ENCODE data around the gene COMMD1. TPM values are rescaled to one million over a fixed set of nuclear protein-coding genes. Genes with fewer than 3 reads are reported as not detected.

The COMMD1 gene
- total and polyA plus RNA-seq, 2 donors (not counting 3 experiments of a cell fraction or from before 2014, with no cell fraction given), result 39.5 to 57.1 TPM

DNA sequence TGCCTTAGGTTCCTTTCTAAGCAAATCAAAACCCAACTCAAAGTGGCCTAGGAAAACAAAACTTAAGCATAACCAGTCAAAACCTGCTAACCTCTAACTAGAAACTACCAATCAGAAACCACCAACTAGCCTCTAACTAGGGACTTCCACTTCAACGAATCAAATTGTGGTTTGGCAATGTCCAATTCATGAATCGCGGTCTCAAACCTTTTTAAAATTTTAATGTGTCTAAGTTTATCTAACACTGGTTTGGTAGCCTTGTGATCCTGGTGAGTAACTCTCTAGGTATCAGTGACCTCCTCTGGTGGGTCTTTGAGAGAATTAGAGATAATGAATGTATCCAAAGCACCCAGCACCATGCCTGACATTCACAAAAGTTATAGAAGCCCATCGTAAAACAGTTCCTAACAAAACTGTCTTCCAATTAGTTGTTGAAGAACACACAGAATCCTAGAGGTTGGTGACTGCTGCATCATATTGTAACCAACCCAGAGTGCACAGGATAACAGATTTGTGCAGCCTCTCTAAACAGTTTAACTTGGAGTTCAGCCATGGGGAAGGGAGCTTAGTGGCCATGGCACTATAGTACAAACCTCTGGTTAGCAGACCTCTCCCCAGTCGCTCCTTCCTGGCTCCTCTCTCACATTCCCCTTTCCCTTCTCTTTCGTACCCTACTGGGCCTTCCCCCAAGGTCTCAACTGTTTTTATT, 245.3 kb downstream of the COMMD1 start:
- peaks cover 2% of the 10 kb centered on the region for H3K4me1 ChIP-seq (ENCODE audit: control insufficient read depth, extremely low read depth, insufficient read depth, low read length)
- intact Hi-C loops (cut with micrococcal nuclease) (no loop called here), dilution Hi-C loops (cut with MboI; ENCODE audit: extremely low pct_ligation_motif_present, low sequenced_read_pairs) (no loop called here)
- no peak overlapping the region for H3K4me3 ChIP-seq (replicated peaks in 1 of 3; ENCODE audit: insufficient read depth in 1 of 3, low read depth in 1 of 3, low read length in 3 of 3)
- no peaks in the 10 kb centered on the region for H3K9me1 ChIP-seq (replicated peaks; ENCODE audit: control insufficient read depth, extremely low read depth, insufficient read depth, low read length)
- no TSS peak for BruUV-seq (replicated peaks)
- H3K9me3 ChIP-seq (replicated peaks; ENCODE audit: control insufficient read depth, insufficient read depth, low read length), result no peaks in the 10 kb centered on the region
- H3K4me2 ChIP-seq (ENCODE audit: insufficient read depth, low read length), result no peak overlapping the region
- no peak overlapping the region for H3K9ac ChIP-seq (replicated peaks; ENCODE audit: extremely low read depth, insufficient read depth, low read length)
- DNase-seq (ENCODE audit: low read depth, low spot score) (no peak), FAIRE-seq (no peak)
- TF ChIP-seq, protein P1, sequence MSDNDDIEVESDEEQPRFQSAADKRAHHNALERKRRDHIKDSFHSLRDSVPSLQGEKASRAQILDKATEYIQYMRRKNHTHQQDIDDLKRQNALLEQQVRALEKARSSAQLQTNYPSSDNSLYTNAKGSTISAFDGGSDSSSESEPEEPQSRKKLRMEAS (IDR thresholded peaks at IDR 0.05; ENCODE audit: insufficient read depth, insufficient read length), result no peak
- TF ChIP-seq, protein P2, sequence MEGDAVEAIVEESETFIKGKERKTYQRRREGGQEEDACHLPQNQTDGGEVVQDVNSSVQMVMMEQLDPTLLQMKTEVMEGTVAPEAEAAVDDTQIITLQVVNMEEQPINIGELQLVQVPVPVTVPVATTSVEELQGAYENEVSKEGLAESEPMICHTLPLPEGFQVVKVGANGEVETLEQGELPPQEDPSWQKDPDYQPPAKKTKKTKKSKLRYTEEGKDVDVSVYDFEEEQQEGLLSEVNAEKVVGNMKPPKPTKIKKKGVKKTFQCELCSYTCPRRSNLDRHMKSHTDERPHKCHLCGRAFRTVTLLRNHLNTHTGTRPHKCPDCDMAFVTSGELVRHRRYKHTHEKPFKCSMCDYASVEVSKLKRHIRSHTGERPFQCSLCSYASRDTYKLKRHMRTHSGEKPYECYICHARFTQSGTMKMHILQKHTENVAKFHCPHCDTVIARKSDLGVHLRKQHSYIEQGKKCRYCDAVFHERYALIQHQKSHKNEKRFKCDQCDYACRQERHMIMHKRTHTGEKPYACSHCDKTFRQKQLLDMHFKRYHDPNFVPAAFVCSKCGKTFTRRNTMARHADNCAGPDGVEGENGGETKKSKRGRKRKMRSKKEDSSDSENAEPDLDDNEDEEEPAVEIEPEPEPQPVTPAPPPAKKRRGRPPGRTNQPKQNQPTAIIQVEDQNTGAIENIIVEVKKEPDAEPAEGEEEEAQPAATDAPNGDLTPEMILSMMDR (IDR thresholded peaks at IDR 0.05; ENCODE audit: extremely low read depth in 1 of 2, insufficient read depth in 1 of 2, low read depth in 1 of 2, low read length in 2 of 2), result no peak
- no peak for TF ChIP-seq GATA2 (IDR thresholded peaks at IDR 0.05; ENCODE audit: insufficient read depth, insufficient read length, low read depth, low read length)
- no peak for TF ChIP-seq EZH2 (IDR thresholded peaks at IDR 0.05; ENCODE audit: borderline replicate concordance, low read depth, low read length, severe bottlenecking)
- no peak for TF ChIP-seq MYC (IDR thresholded peaks at IDR 0.05; ENCODE audit: low read depth, low read length)
- TF ChIP-seq FOS (IDR thresholded peaks at IDR 0.05; ENCODE audit: borderline replicate concordance, insufficient read depth, low read length), result no peak
- H2AFZ ChIP-seq (ENCODE audit: low read depth, low read length), result no peak overlapping the region
- H3K36me3 ChIP-seq (ENCODE audit: control insufficient read depth in 2 of 2, extremely low read depth in 1 of 2, insufficient read depth in 2 of 2, low read length in 2 of 2), result no peaks in the 10 kb centered on the region
- CTCF ChIA-PET, result no interaction called here
- POLR2A ChIA-PET, result no interaction called here
- no peaks in the 10 kb centered on the region for H4K20me1 ChIP-seq (replicated peaks; ENCODE audit: control insufficient read depth, extremely low read depth, insufficient read depth, low read length)
- no peak overlapping the region for H3K27ac ChIP-seq (ENCODE audit: insufficient read depth, low read depth, low read length)
- no peaks in the 10 kb centered on the region for H3K27me3 ChIP-seq (ENCODE audit: control insufficient read depth in 2 of 2, insufficient read depth in 2 of 2, low read length in 2 of 2)
- H3K79me2 ChIP-seq (ENCODE audit: control insufficient read depth, insufficient read depth, low read length), result no peaks in the 10 kb centered on the region
